ENCODE results near the gene SPEM3. TPM values are rescaled to one million over a fixed set of nuclear protein-coding genes. Genes with fewer than 3 reads are reported as not detected.

Gene SPEM3
- total RNA-seq, 2 donors from 2014 or later, result not detected

DNA sequence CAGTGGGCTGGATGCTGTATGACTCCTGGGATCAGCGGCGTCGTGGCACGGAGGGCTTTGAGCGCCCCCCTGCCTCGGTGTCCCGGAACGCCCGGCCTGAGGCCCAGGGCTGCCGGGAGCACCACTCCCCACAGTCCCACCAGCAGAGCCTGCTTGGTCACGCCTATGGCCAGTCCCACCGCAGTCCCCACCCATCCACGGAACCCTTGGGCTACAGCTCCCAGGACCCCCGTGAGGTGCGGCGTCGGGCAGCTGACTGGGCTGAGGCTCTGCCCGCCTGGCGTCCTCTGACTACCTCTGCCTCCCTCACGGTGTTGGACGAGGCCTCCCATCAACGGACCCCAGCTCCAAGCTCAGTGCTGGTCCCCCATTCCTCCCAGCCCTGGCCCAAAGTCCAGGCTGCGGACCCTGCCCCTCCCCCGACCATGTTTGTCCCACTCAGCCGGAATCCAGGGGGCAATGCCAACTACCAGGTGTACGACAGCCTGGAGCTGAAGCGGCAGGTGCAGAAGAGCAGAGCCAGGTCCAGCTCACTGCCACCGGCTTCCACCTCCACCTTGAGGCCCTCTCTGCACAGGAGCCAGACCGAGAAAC lies 1.7 kb upstream of the SPEM3 start:
- Mint-ChIP-seq H3K9me3 (no peaks in the 10 kb centered on the region), H3K27ac (no peak overlapping the region), H3K4me1 (no peaks in the 10 kb centered on the region), H3K4me3 (no peak overlapping the region), H3K36me3 (ENCODE audit: low read depth) (no peaks in the 10 kb centered on the region), H3K27me3 (ENCODE audit: insufficient read depth) (peaks cover 27% of the 10 kb centered on the region)
- Histone ChIP-seq H3K27me3 (ENCODE audit: control insufficient read depth, insufficient read depth, low read length, poor library complexity, severe bottlenecking) (no peaks in the 10 kb centered on the region), H3K4me3 (ENCODE audit: low read length) (no peak overlapping the region), H3K27ac (ENCODE audit: low read depth, low read length) (no peak overlapping the region), H3K9me3 (ENCODE audit: control insufficient read depth, low read length) (no peaks in the 10 kb centered on the region), H3K36me3 (ENCODE audit: control insufficient read depth, insufficient read depth, low read length) (no peaks in the 10 kb centered on the region), H3K4me1 (ENCODE audit: control insufficient read depth, insufficient read depth, low read length) (no peaks in the 10 kb centered on the region), H3K9ac (ENCODE audit: extremely low read depth, low read length, poor library complexity, severe bottlenecking) (no peak overlapping the region)
- 94 to 98% methylated on average over 24 to 29 of the region's 29 CpGs for WGBS, 2 experiments (ENCODE audit: insufficient coverage in 1 of 2, insufficient read length in 1 of 2)
- no peak for DNase-seq
- TF ChIP-seq, protein P1, sequence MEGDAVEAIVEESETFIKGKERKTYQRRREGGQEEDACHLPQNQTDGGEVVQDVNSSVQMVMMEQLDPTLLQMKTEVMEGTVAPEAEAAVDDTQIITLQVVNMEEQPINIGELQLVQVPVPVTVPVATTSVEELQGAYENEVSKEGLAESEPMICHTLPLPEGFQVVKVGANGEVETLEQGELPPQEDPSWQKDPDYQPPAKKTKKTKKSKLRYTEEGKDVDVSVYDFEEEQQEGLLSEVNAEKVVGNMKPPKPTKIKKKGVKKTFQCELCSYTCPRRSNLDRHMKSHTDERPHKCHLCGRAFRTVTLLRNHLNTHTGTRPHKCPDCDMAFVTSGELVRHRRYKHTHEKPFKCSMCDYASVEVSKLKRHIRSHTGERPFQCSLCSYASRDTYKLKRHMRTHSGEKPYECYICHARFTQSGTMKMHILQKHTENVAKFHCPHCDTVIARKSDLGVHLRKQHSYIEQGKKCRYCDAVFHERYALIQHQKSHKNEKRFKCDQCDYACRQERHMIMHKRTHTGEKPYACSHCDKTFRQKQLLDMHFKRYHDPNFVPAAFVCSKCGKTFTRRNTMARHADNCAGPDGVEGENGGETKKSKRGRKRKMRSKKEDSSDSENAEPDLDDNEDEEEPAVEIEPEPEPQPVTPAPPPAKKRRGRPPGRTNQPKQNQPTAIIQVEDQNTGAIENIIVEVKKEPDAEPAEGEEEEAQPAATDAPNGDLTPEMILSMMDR (conservative IDR thresholded peaks at IDR 0.05), result no peak

DNA sequence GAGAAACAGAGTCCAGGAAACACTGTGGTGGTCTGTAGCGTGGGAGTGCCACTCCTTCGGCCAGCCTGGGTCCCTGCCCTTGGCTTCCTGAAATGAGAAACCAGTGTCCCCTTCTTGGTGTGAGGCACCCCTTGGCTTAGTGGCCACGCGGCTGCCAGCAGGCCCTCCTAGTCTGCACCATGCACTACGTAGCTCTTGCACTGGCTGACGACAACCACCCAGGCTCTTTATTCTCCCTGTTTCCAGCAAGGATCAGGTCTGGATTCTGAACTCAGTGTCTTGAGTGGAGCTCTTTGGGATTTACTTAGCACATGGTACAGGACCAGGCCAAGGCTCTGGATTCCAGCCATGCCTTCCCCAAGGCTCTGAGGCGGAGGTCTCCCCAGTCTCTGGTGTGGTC lies 1.1 kb upstream of the SPEM3 start:
- Histone ChIP-seq H3K27me3 (ENCODE audit: control insufficient read depth, insufficient read depth, low read length, poor library complexity, severe bottlenecking) (no peaks in the 10 kb centered on the region), H3K27ac (ENCODE audit: low read depth, low read length) (no peak overlapping the region), H3K9me3 (ENCODE audit: control insufficient read depth, low read length) (no peaks in the 10 kb centered on the region), H3K9ac (ENCODE audit: extremely low read depth, low read length, poor library complexity, severe bottlenecking) (no peak overlapping the region), H3K4me1 (ENCODE audit: control insufficient read depth, insufficient read depth, low read length) (no peaks in the 10 kb centered on the region), H3K36me3 (ENCODE audit: control insufficient read depth, insufficient read depth, low read length) (no peaks in the 10 kb centered on the region), H3K4me3 (ENCODE audit: low read length) (no peak overlapping the region)
- 94 to 98% methylated on average over 5 to 7 of the region's 7 CpGs for WGBS, 2 experiments (ENCODE audit: insufficient coverage in 1 of 2, insufficient read length in 1 of 2)
- TF ChIP-seq, protein P1 (conservative IDR thresholded peaks at IDR 0.05), result no peak
- no peak for DNase-seq
- Mint-ChIP-seq H3K4me3 (no peak overlapping the region), H3K9me3 (no peaks in the 10 kb centered on the region), H3K4me1 (no peaks in the 10 kb centered on the region), H3K36me3 (ENCODE audit: low read depth) (no peaks in the 10 kb centered on the region), H3K27ac (no peak overlapping the region), H3K27me3 (ENCODE audit: insufficient read depth) (peaks cover 29% of the 10 kb centered on the region)

DNA sequence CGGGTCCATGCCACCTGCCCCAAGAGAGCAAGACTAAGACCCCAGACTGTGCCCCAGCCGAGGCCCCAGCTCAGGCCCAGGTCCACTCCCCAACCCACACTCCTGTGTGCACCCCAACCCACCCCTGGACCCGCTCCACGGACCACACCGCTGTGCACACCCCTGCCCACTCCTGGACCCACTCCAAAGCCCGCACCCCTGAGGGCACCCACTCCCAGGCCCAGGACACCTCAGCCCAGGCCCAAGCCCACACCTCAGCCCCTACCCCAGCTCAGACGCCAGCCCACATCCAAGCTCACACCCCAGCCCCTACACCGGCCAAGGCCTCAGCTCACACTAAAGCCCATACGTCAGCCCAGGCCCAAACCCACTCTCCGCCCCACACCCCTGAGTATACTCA lies 1.1 kb downstream of the SPEM3 start:
- Mint-ChIP-seq H3K4me3 (no peak overlapping the region), H3K36me3 (ENCODE audit: low read depth) (no peaks in the 10 kb centered on the region), H3K27me3 (ENCODE audit: insufficient read depth) (peaks cover 24% of the 10 kb centered on the region), H3K4me1 (no peaks in the 10 kb centered on the region), H3K9me3 (no peaks in the 10 kb centered on the region), H3K27ac (no peak overlapping the region)
- WGBS, 2 experiments (ENCODE audit: insufficient coverage in 1 of 2, insufficient read length in 1 of 2), result 94% methylated on average over 10 of the region's 10 CpGs; no CpG with 5 or more reads in 1 of the 2 experiments
- Histone ChIP-seq H3K9ac (ENCODE audit: extremely low read depth, low read length, poor library complexity, severe bottlenecking) (no peak overlapping the region), H3K27me3 (ENCODE audit: control insufficient read depth, insufficient read depth, low read length, poor library complexity, severe bottlenecking) (no peaks in the 10 kb centered on the region), H3K4me3 (ENCODE audit: low read length) (no peak overlapping the region), H3K36me3 (ENCODE audit: control insufficient read depth, insufficient read depth, low read length) (no peaks in the 10 kb centered on the region), H3K4me1 (ENCODE audit: control insufficient read depth, insufficient read depth, low read length) (no peaks in the 10 kb centered on the region), H3K9me3 (ENCODE audit: control insufficient read depth, low read length) (no peaks in the 10 kb centered on the region), H3K27ac (ENCODE audit: low read depth, low read length) (no peak overlapping the region)
- TF ChIP-seq, protein P1 (conservative IDR thresholded peaks at IDR 0.05), result no peak
- DNase-seq, result no peak

All from endodermal cell (in vitro differentiated cells).